Thyroid gland (tissue), 4 donors: ENCODE measurements around the gene TRMT2A.

Experiments used
- CTCF ChIP-seq, 6 experiments: fragments of 200-600 bp in 3 of 6; fragments of 450-650 bp in 3 of 6; sonication (generic) in 3 of 6; IDR thresholded peaks; one replicate each; pipeline ENCODE4 v1.5.1; 2016 to 2019; ENCODE audit warnings: antibody characterized with exemption in 6 of 6, mild to moderate bottlenecking in 2 of 6, inconsistent platforms in 1 of 6, moderate library complexity in 1 of 6
- POLR2A ChIP-seq, 2 donors: fragments of 450-650 bp; IDR thresholded peaks; one replicate each; pipeline ENCODE4 v1.6.1; 2017; ENCODE audit warnings: antibody characterized with exemption in 2 of 2, mild to moderate bottlenecking in 2 of 2, moderate library complexity in 1 of 2

GRCh38 chr22:20090730-20091240, 26.2 kb downstream of the TRMT2A start:
- no peak for TF ChIP-seq CTCF (IDR thresholded peaks at IDR 0.05)
- TF ChIP-seq POLR2A (IDR thresholded peaks at IDR 0.05) = no peak
